NCI-H1092 treated with DMSO at 0.1 percent for 48 hours (cell line): Measurements from ENCODE around the gene MAP3K2.

Experiments used
- DNase-seq: peaks from one replicate; lab custom pipeline; 2025; lab: John Stamatoyannopoulos, UW

MAP3K2 gene

DNA sequence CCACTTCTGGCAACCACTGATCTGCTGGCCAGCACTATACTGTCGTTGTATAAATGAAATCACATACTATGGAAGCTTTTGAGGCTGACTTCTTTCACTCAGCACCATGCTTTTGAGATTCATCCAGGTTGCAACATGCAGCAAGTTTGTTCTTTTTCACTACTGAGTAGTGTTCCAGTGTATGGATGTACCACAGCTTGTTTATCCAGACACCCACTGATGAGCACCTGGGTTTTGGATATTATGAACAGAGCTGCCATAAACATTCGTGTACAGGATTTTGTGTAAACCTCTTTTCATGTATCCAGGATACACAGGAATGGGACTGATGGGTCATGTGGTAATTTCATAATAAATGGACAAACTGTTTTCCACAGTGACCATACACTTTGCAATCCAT, 104.5 kb downstream of the MAP3K2 start:
- no peak for DNase-seq

DNA sequence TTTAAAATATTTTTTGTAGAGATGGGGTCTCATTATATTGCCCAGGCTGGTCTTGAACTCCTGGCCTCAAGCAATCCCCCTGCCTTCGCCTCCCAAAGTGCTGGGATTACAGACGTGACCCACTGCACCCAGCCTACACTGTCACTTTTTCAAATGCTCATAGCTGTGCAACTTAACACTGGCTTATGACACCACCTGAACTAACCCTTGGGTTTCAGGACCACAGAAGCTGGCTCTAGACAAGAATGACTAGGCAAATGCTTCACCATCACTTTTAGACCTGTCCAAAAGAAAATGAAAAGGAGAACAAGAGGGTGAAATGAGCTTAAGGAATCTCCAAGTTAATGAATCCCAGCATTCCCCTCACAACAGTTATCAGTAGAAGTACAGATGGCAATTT, 107.1 kb downstream of the MAP3K2 start:
- no peak for DNase-seq

DNA sequence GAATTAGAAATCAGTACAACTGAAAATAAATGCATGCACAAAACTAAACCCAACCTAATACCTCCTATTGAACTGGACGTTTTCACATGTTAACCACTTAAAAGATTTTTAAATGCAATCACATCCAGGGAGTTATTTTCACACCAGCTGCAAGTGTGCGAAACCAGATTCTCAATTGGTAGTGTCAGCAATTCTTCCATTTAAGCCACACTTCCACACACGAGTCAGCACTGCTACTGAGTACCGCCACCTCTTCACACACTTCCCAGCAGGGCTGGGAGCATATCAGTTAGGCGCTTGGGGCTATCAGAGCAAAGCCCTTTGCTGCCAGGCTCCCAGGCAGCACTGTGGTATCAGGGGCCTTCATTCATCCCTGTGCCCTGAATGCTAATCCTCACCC, 108.0 kb downstream of the MAP3K2 start:
- no peak for DNase-seq

- no peak for DNase-seq
Measured at GRCh38 chr2:127278959-127279358, 108.8 kb downstream of the MAP3K2 start.

GRCh38 chr2:127277028-127277427, 110.7 kb downstream of the MAP3K2 start:
- DNase-seq = no peak

DNA sequence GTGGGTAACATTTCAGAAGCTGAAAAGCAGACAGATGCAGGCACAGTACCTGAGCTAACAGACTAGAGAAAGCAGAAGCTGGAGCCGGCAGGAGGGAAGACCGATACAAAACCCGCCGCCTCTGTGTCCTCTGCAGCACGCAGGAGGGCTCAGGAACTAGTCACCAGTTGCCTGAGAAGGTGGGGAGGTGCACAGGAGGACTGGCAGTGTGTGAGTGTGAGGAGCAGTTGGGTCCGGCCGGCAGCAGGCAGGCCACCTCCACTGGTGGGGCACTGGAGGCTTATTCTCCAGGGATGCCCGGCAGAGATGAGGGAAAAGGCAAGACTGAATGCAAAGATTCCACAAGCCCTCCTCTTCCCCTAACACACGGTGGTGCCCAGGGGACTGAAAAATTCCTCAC, 112.0 kb downstream of the MAP3K2 start:
- no peak for DNase-seq

GRCh38 chr2:127275356-127275755, 112.4 kb downstream of the MAP3K2 start:
- no peak for DNase-seq

DNA sequence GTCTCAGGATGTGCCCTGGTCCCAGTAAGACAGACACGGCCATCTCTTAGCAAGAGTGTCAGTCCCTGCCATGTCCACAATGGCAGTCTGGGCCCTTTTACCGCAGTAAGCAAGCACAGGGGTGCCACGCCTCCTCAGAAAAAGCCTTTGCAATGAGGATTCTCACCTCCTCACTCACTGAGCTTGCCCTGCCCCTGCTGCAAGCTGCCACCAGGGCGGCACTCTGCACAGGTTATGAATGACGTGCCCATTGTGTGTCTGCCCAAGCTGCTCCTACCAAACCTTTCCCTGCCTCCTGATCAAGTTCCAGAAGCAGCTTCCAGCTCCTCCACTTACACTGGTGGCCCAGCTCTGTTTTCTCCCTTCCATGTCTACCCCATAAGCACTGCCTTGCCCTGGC, 117.1 kb downstream of the MAP3K2 start:
- DNase-seq = no peak

DNA sequence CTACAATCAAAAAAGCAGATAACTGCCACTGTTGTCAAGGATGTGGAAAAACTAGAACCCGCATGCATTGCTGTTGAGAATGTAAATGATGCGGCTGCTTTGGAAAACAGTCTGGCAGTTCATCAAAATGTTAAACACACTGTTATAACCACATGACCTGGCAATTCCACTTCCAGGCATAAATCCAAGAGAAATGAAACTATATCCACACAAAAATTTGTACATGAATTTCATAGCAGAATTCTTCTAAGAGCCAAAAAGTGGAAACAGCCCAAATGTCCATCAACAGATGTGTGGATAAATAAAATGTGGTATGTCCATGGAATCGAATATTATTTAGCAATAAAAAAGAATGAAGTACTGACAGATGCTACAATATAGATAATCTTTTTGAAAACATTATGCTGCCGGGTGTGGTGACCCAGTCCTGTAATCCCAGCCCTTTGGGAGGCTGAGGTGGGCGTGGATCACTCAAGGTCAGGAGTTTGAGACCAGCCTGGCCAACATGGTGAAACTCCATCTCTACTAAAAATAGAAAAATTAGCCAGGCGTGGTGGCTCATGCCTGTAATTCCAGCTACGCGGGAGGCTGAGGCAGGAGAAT, 125.9 kb downstream of the MAP3K2 start:
- DNase-seq = no peak

- no peak for DNase-seq
Measured at GRCh38 chr2:127259355-127259754, 128.4 kb downstream of the MAP3K2 start.

DNA sequence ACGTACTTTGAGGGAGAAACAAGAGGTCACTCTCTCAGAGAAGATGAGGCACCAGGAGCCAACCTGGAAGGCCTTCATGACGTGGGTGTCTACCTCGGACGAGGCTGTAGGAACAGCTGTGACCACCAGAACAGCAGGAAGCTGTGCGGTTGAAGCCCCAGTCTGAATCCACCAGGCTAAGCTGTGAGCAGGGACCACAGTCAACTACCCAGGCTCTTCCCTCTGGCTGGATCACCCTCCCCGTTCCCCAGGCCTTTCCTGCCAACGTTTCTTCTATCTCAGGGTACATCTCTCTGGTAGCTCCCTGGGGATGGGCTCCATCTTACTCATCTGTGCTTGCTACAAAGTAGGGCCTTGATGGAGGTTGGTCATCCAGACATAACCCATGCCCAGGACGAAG, 130.9 kb downstream of the MAP3K2 start:
- DNase-seq = no peak

DNA sequence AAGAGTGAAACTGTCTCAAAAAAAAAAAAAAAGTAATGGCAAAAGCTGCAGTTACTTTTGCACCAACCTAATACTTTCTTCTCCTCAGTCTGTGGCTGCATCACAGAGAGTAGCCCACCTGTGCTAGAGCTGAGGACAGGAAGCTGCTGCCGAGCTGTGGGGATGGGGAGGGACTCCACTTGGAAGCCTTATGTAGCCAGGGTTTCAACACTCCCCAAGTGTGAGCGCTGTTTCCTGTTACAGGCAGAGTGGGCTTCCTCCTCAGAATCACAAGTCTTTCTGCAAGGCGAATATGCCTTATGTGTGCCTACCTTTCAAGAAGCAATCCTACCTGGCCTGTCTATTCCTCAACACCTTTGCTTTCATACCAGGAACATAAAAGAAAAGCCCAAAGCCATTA, 131.4 kb downstream of the MAP3K2 start:
- no peak for DNase-seq

DNA sequence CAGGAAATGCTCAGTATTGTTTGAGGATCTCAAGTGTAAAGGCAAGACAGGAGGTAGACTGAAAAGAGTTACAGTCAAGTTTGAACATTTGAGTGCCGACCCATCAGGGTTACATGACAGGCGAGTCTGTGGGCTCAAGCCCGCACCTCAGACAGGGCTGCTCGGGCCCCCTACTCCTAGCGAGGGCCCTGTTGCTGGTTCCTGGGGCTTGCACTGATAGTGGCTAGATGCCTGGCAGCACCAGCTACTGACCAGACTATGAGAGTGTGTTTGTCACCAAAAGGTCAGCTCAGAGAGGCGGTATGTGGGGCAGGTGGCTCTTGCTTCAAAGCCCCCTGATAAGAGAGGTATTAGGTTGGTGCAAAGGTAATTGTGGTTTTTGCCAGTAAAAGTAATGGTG, 132.1 kb downstream of the MAP3K2 start:
- DNase-seq = no peak

GRCh38 chr2:127255146-127255545, 132.6 kb downstream of the MAP3K2 start:
- DNase-seq = no peak

DNA sequence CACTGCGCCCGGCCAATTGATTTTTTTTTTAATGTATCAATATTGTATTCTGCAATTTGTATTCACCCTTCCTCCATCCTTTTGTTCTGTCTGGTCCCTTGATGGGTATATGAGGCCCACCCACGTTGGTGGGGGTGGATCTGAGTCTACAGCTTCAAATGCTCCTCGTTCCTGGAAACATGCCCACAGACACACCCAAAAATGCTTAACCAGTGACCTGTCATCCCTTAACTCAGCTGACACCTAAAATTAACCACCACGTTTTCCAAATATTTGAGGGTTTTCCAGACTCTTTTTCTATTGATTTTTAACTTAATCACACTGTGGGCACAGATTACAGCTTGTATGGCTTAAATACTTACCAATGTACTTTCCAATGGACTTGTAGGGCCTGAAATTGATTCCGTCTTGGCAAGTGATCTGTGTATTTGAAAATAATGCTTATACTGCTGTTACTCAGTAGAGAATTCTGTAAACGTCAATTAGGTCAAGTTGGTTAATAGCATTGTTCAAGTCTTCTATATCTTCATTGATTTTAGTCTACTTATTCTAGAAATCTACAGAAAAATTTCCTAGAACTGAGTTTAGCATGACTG, 133.3 kb downstream of the MAP3K2 start:
- DNase-seq = no peak
